GM21723 (cell line): ENCODE measurements around the gene TSPEAR.
"Not testable (repeated sequence)": the region's sequence is repeated elsewhere in the genome, so short reads cannot be mapped to it uniquely, and the experiment has no call there.

Source experiments
- ATAC-seq: cut with Tn5 transposase; IDR thresholded peaks from one replicate; pipeline ENCODE4 v1.9.1; 2021; ENCODE audit warnings: mild to moderate bottlenecking, moderate library complexity; ENCODE audit not compliant: unreplicated experiment

Gene TSPEAR

GRCh38 chr21:44556879-44557278, 154.5 kb downstream of the TSPEAR start:
- ATAC-seq, result no peak

GRCh38 chr21:44555200-44555875, 156.0 kb downstream of the TSPEAR start:
- no peak for ATAC-seq

- no peak for ATAC-seq
Observed at GRCh38 chr21:44552681-44553080, 158.7 kb downstream of the TSPEAR start.

- ATAC-seq, result no peak
Observed at GRCh38 chr21:44552136-44552535, 159.2 kb downstream of the TSPEAR start.

- ATAC-seq, result no peak
Observed at GRCh38 chr21:44551340-44551961, 159.9 kb downstream of the TSPEAR start, which contains the start of gene KRTAP10-2. Gene KRTAP10-2 (minus strand): TSS chr21:44551505. CDS start chr21:44551458, 47 bp downstream.

- no peak for ATAC-seq
Observed at GRCh38 chr21:44550807-44551206, 160.6 kb downstream of the TSPEAR start.

GRCh38 chr21:44550285-44550684, 161.1 kb downstream of the TSPEAR start:
- ATAC-seq, result not testable (repeated sequence)

GRCh38 chr21:44549525-44550211, 161.7 kb downstream of the TSPEAR start:
- ATAC-seq, result no peak

- no peak for ATAC-seq
Observed at GRCh38 chr21:44548922-44549321, 162.4 kb downstream of the TSPEAR start.

- ATAC-seq, result no peak
Observed at GRCh38 chr21:44548381-44548780, 163.0 kb downstream of the TSPEAR start.

- no peak for ATAC-seq
Observed at GRCh38 chr21:44547656-44548331, 163.6 kb downstream of the TSPEAR start.

GRCh38 chr21:44544566-44544965, 166.8 kb downstream of the TSPEAR start:
- no peak for ATAC-seq

- ATAC-seq, result no peak
Observed at GRCh38 chr21:44542716-44543115, 168.7 kb downstream of the TSPEAR start.

- no peak for ATAC-seq
Observed at GRCh38 chr21:44540741-44541288, 170.6 kb downstream of the TSPEAR start.

GRCh38 chr21:44539991-44540666, 171.2 kb downstream of the TSPEAR start, which contains the start of gene KRTAP10-1:
Gene KRTAP10-1 (minus strand): TSS chr21:44540195. CDS start chr21:44540150, 45 bp downstream.
- ATAC-seq, result no peak

- ATAC-seq, result no peak
Observed at GRCh38 chr21:44539046-44539445, 172.3 kb downstream of the TSPEAR start.

GRCh38 chr21:44537930-44538911, 173.2 kb downstream of the TSPEAR start:
- ATAC-seq, result no peak

GRCh38 chr21:44535963-44536362, 175.4 kb downstream of the TSPEAR start:
- ATAC-seq, result no peak

GRCh38 chr21:44534688-44535087, 176.7 kb downstream of the TSPEAR start:
- no peak for ATAC-seq
